ENCODE data around the gene IQCF6.
"Not testable (repeated sequence)": the region's sequence is repeated elsewhere in the genome, so short reads cannot be mapped to it uniquely, and the experiment has no call there.

- TF ChIP-seq, protein P1, sequence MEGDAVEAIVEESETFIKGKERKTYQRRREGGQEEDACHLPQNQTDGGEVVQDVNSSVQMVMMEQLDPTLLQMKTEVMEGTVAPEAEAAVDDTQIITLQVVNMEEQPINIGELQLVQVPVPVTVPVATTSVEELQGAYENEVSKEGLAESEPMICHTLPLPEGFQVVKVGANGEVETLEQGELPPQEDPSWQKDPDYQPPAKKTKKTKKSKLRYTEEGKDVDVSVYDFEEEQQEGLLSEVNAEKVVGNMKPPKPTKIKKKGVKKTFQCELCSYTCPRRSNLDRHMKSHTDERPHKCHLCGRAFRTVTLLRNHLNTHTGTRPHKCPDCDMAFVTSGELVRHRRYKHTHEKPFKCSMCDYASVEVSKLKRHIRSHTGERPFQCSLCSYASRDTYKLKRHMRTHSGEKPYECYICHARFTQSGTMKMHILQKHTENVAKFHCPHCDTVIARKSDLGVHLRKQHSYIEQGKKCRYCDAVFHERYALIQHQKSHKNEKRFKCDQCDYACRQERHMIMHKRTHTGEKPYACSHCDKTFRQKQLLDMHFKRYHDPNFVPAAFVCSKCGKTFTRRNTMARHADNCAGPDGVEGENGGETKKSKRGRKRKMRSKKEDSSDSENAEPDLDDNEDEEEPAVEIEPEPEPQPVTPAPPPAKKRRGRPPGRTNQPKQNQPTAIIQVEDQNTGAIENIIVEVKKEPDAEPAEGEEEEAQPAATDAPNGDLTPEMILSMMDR (conservative IDR thresholded peaks at IDR 0.05; ENCODE audit: low read length): not testable (repeated sequence)
- not testable (repeated sequence) for TF ChIP-seq EZH2phosphoT487 (IDR thresholded peaks at IDR 0.05; ENCODE audit: borderline replicate concordance, low read depth, low read length)
Observed at GRCh38 chr3:51742320-51742719, 36.7 kb downstream of the IQCF6 start.
